ENCODE data around the gene CDKAL1. TPM values are rescaled to one million over a fixed set of nuclear protein-coding genes. Genes with fewer than 3 reads are reported as not detected.

The CDKAL1 gene
- total RNA-seq, 3 donors from 2014 or later: 13.0 to 27.2 (median 18.0) TPM

GRCh38 chr6:21080221-21080620, 546.0 kb downstream of the CDKAL1 start:
- no peak overlapping the region for H3K4me3 ChIP-seq
- no peaks in the 10 kb centered on the region for H3K9me3 ChIP-seq
- H3K4me1 ChIP-seq: no peaks in the 10 kb centered on the region
- DNase-seq (ENCODE audit: low spot score in 2 of 2): no peak
- TF ChIP-seq CTCF (IDR thresholded peaks at IDR 0.05): no peak
- TF ChIP-seq POLR2A (IDR thresholded peaks at IDR 0.05): no peak
- no peak for TF ChIP-seq POLR2AphosphoS5 (IDR thresholded peaks at IDR 0.05)
- no peak overlapping the region for H3K27ac ChIP-seq
- no peaks in the 10 kb centered on the region for H3K27me3 ChIP-seq
- no peaks in the 10 kb centered on the region for H3K36me3 ChIP-seq
- intact Hi-C loops (cut with DNase I; ENCODE audit: low total_unique reads): no loop called here

- no peak for TF ChIP-seq CTCF (IDR thresholded peaks at IDR 0.05)
- no peak for TF ChIP-seq POLR2A (IDR thresholded peaks at IDR 0.05)
- no peak for TF ChIP-seq POLR2AphosphoS5 (IDR thresholded peaks at IDR 0.05)
- intact Hi-C loops (cut with DNase I; ENCODE audit: low total_unique reads): no loop called here
- no peaks in the 10 kb centered on the region for H3K36me3 ChIP-seq
Observed at GRCh38 chr6:21082091-21082490, 547.8 kb downstream of the CDKAL1 start.

GRCh38 chr6:21083708-21084107, 549.5 kb downstream of the CDKAL1 start:
- no peaks in the 10 kb centered on the region for H3K27me3 ChIP-seq
- no peak for DNase-seq (ENCODE audit: low spot score in 2 of 2)
- no peaks in the 10 kb centered on the region for H3K4me1 ChIP-seq
- H3K27ac ChIP-seq: no peak overlapping the region
- intact Hi-C loops (cut with DNase I; ENCODE audit: low total_unique reads): no loop called here
- H3K9me3 ChIP-seq: no peaks in the 10 kb centered on the region
- no peak overlapping the region for H3K4me3 ChIP-seq
- H3K36me3 ChIP-seq: no peaks in the 10 kb centered on the region
- TF ChIP-seq CTCF (IDR thresholded peaks at IDR 0.05) (no peak), POLR2A (IDR thresholded peaks at IDR 0.05) (no peak), POLR2AphosphoS5 (IDR thresholded peaks at IDR 0.05) (no peak)

More at GRCh38 chr6:21082091-21082490, 547.8 kb downstream of the CDKAL1 start:
- Histone ChIP-seq H3K4me1 (no peaks in the 10 kb centered on the region), H3K27ac (no peak overlapping the region), H3K27me3 (no peaks in the 10 kb centered on the region), H3K9me3 (no peaks in the 10 kb centered on the region), H3K4me3 (no peak overlapping the region)
- DNase-seq (ENCODE audit: low spot score in 2 of 2): no peak

GRCh38 chr6:21084656-21085055, 550.4 kb downstream of the CDKAL1 start:
- no peaks in the 10 kb centered on the region for H3K36me3 ChIP-seq
- intact Hi-C loops (cut with DNase I; ENCODE audit: low total_unique reads): no loop called here

GRCh38 chr6:21085211-21085610, 551.0 kb downstream of the CDKAL1 start:
- H3K36me3 ChIP-seq: no peaks in the 10 kb centered on the region
- H3K9me3 ChIP-seq: no peaks in the 10 kb centered on the region
- TF ChIP-seq POLR2A (IDR thresholded peaks at IDR 0.05) (no peak), CTCF (IDR thresholded peaks at IDR 0.05) (no peak), POLR2AphosphoS5 (IDR thresholded peaks at IDR 0.05) (no peak)
- no peak overlapping the region for H3K4me3 ChIP-seq
- no peaks in the 10 kb centered on the region for H3K4me1 ChIP-seq
- no peak for DNase-seq (ENCODE audit: low spot score in 2 of 2)
- no peaks in the 10 kb centered on the region for H3K27me3 ChIP-seq
- intact Hi-C loops (cut with DNase I; ENCODE audit: low total_unique reads): no loop called here
- H3K27ac ChIP-seq: no peak overlapping the region

More at GRCh38 chr6:21084656-21085055, 550.4 kb downstream of the CDKAL1 start:
- DNase-seq (ENCODE audit: low spot score in 2 of 2): no peak
- TF ChIP-seq POLR2AphosphoS5 (IDR thresholded peaks at IDR 0.05) (no peak), POLR2A (IDR thresholded peaks at IDR 0.05) (no peak), CTCF (IDR thresholded peaks at IDR 0.05) (no peak)
- Histone ChIP-seq H3K4me1 (no peaks in the 10 kb centered on the region), H3K27ac (no peak overlapping the region), H3K4me3 (no peak overlapping the region), H3K9me3 (no peaks in the 10 kb centered on the region), H3K27me3 (no peaks in the 10 kb centered on the region)
